Heart left ventricle (tissue), 13 donors: ENCODE measurements around the gene FOXG1.

Source experiments
- CTCF ChIP-seq, 12 donors: fragments of 200-600 bp; sonication (generic) in 4 of 12; IDR thresholded peaks; one replicate each; pipeline versions ENCODE4 v1.5.0 to v1.8.0; 2018 to 2022; ENCODE audit warnings: antibody characterized with exemption in 12 of 12, mild to moderate bottlenecking in 5 of 12
- POLR2A ChIP-seq, 2 donors: fragments of 450-650 bp; IDR thresholded peaks; one replicate each; pipeline ENCODE4 v1.6.1; 2017; ENCODE audit warnings: antibody characterized with exemption in 2 of 2, mild to moderate bottlenecking in 2 of 2, moderate library complexity in 2 of 2
- donor health status: ischemic (EF 13 %, LVEDD 7.1; RV severe dilation, severe dysfunction).
- donor health status: DM: no; HTN: yes; CAD: no.
- donor health status: DM: no; HTN: no; CAD: no.
- donor health status: ischemic (EF 25% LVEDD 6.9; RV normal size, moderate dysfunction).
- donor health status: ischemic (EF 25% LVEDD 5.7; RV mildly dilated, moderate dysfunction).
- donor health status: ischemic (EF 35%, LVEDD 5.7; RV mildly dilated, moderate dysfunction).
- donor health status: nonischemic (EF 11% LVEDD 7.7; RV severe dilation, severe dysfunction).
- donor health status: DM: yes; HTN: yes; CAD: no.
- donor health status: PGD.
- donor health status: ischemic (EF 29% LVEDD 5.4; RV normal size, mild dysfunction).
- donor health status: nonischemic (EF 23%, LVEDD 6.1; RV moderate dilation, normal function).

GRCh38 chr14:28745176-28745575 lies 21.4 kb upstream of the FOXG1 start:
- TF ChIP-seq CTCF (IDR thresholded peaks at IDR 0.05) (no peak), POLR2A (IDR thresholded peaks at IDR 0.05) (no peak)
